Measurements from ENCODE around the gene RPL23. TPM values are rescaled to one million over a fixed set of nuclear protein-coding genes. Genes with fewer than 3 reads are reported as not detected.

The RPL23 gene
- total RNA-seq, 2 experiments from 2014 or later: 1,971 to 2,017 TPM

- ChIA-PET POLR2A (no interaction called here), CTCF (interaction anchor here (1.7 kb wide), 1 partner anchor 16 kb away, joined by 4 read pairs; no protein-coding TSS in a partner anchor)
Measured at GRCh38 chr17:38888842-38889241, 35.3 kb upstream of the RPL23 start.

GRCh38 chr17:38886643-38887010 lies 33.1 kb upstream of the RPL23 start:
- POLR2A ChIA-PET: interaction anchor here (0.5 to 1.4 kb wide), 3 partner anchors 17 to 69 kb away, joined by 3 read pairs; partner anchors contain the start of gene LASP1
- CTCF ChIA-PET: interaction anchor here (0.6 to 2.0 kb wide), 5 partner anchors 11 to 37 kb away, joined by 3 to 6 read pairs (median 3); partner anchors contain the start of gene LASP1

GRCh38 chr17:38885728-38886642 lies 32.5 kb upstream of the RPL23 start:
- CTCF ChIA-PET: interaction anchor here (0.7 to 2.0 kb wide), 6 partner anchors 12 to 232 kb away, joined by 3 to 6 read pairs (median 4); partner anchors contain the start of gene LASP1
- POLR2A ChIA-PET: interaction anchor here (0.5 to 1.4 kb wide), 4 partner anchors 16 to 69 kb away, joined by 3 to 4 read pairs (median 3); partner anchors contain the start of gene LASP1

GRCh38 chr17:38885044-38885727 lies 31.7 kb upstream of the RPL23 start:
- ChIA-PET CTCF (interaction anchor here (0.7 to 2.0 kb wide), 3 partner anchors 12 to 232 kb away, joined by 3 to 6 read pairs (median 4); no protein-coding TSS in a partner anchor), POLR2A (interaction anchor here (0.6 to 1.4 kb wide), 3 partner anchors 12 to 21 kb away, joined by 3 to 6 read pairs (median 3); no protein-coding TSS in a partner anchor)

- CTCF ChIA-PET: interaction anchor here (1.6 kb wide), 1 partner anchor 10 kb away, joined by 4 read pairs; no protein-coding TSS in a partner anchor
Measured at GRCh38 chr17:38883592-38884526, 30.3 kb upstream of the RPL23 start.

GRCh38 chr17:38882870-38883269 lies 29.3 kb upstream of the RPL23 start:
- POLR2A ChIA-PET: no interaction called here
- CTCF ChIA-PET: interaction anchor here (0.5 kb wide), 1 partner anchor 132 kb away, joined by 3 read pairs; no protein-coding TSS in a partner anchor

More at GRCh38 chr17:38883592-38884526, 30.3 kb upstream of the RPL23 start:
- POLR2A ChIA-PET: interaction anchor here (0.6 to 1.3 kb wide), 5 partner anchors 10 to 360 kb away, joined by 3 to 6 read pairs (median 3); no protein-coding TSS in a partner anchor

- ChIA-PET POLR2A (interaction anchor here (0.6 to 2.1 kb wide), 2 partner anchors 11 to 13 kb away, joined by 6 to 8 read pairs; no protein-coding TSS in a partner anchor), CTCF (interaction anchor here (1.1 kb wide), 1 partner anchor 12 kb away, joined by 3 read pairs; no protein-coding TSS in a partner anchor)
Measured at GRCh38 chr17:38881600-38882191, 28.2 kb upstream of the RPL23 start.

- ChIA-PET POLR2A (interaction anchor here (0.7 to 1.1 kb wide), 2 partner anchors 27 to 1052 kb away, joined by 3 to 5 read pairs; no protein-coding TSS in a partner anchor), CTCF (no interaction called here)
Measured at GRCh38 chr17:38879878-38880665, 26.6 kb upstream of the RPL23 start.

- POLR2A ChIA-PET: interaction anchor here (0.9 kb wide), 2 partner anchors 24 to 25 kb away, joined by 3 to 4 read pairs; partner anchors contain the start of gene RPL23
- CTCF ChIA-PET: interaction anchor here (1.5 kb wide), 1 partner anchor 288 kb away, joined by 4 read pairs; no protein-coding TSS in a partner anchor
Measured at GRCh38 chr17:38877130-38877851, 23.8 kb upstream of the RPL23 start.

- ChIA-PET POLR2A (no interaction called here), CTCF (no interaction called here)
Measured at GRCh38 chr17:38875477-38876075, 22.1 kb upstream of the RPL23 start.

GRCh38 chr17:38874505-38875400 lies 21.2 kb upstream of the RPL23 start:
- POLR2A ChIA-PET: interaction anchor here (0.5 to 1.2 kb wide), 3 partner anchors 21 to 124 kb away, joined by 3 to 12 read pairs (median 4); partner anchors contain the start of gene RPL23
- CTCF ChIA-PET: no interaction called here

- CTCF ChIA-PET: interaction anchor here (1.0 to 1.4 kb wide), 3 partner anchors 11 to 27 kb away, joined by 4 read pairs; no protein-coding TSS in a partner anchor
- POLR2A ChIA-PET: interaction anchor here (0.5 to 1.2 kb wide), 4 partner anchors 11 to 123 kb away, joined by 3 to 12 read pairs (median 4); partner anchors contain the start of gene RPL23
Measured at GRCh38 chr17:38873640-38874380, 20.3 kb upstream of the RPL23 start.

GRCh38 chr17:38872671-38873385 lies 19.3 kb upstream of the RPL23 start:
- ChIA-PET POLR2A (interaction anchor here (0.7 to 5.9 kb wide), 3 partner anchors 12 to 53 kb away, joined by 3 to 59 read pairs (median 4); partner anchors contain the start of genes LASP1NB and RPL23), CTCF (interaction anchor here (1.0 to 1.4 kb wide), 3 partner anchors 12 to 28 kb away, joined by 4 read pairs; no protein-coding TSS in a partner anchor)

Measured in activated CD8-positive, alpha-beta memory T cell treated with anti-CD3 and anti-CD28 coated beads for 36 hours (primary cell).